Caco-2 (cell line): ENCODE results near the gene ADD3. TPM values are rescaled to one million over a fixed set of nuclear protein-coding genes. Genes with fewer than 3 reads are reported as not detected.

Source experiments
- BruUV-seq: library from RNA; stranded (reverse); fragments of 400-500 nt; replicated peaks from 2 replicates; lab custom pipeline; 2021; lab: Mats Ljungman, UMichigan
- CTCF ChIA-PET: fragments of 300-600 bp; sonication (Branson Sonifier 250); formaldehyde crosslinking; loops from one replicate; lab custom pipeline; 2022; ENCODE audit warnings: antibody characterized with exemption; lab: Charles Lee
- POLR2A ChIA-PET: fragments of 300-600 bp; sonication (Branson Sonifier 250); formaldehyde crosslinking; loops from one replicate; lab custom pipeline; 2022; ENCODE audit warnings: antibody characterized with exemption; lab: Charles Lee
- DNase-seq, 2 experiments: peaks; one replicate each; pipeline versions ENCODE4 v3.0.0 to v3.0.0-alpha.2; 2020 to 2022
- H3K27me3 ChIP-seq: replicated peaks from 2 replicates; pipeline ENCODE4 v1.6.0; 2011; ENCODE audit warnings: low read length; ENCODE audit not compliant: control insufficient read depth, insufficient read depth
- H3K36me3 ChIP-seq: 2 replicates; pipeline ENCODE4 v1.5.1; 2011; ENCODE audit warnings: low read length; ENCODE audit not compliant: control insufficient read depth, insufficient read depth
- H3K4me1 ChIP-seq: fragments of 250-450 bp; sonication (Bioruptor Pico); 2 replicates; pipeline ENCODE4 v1.5.1; 2020; ENCODE audit warnings: mild to moderate bottlenecking
- H3K4me3 ChIP-seq: 2 replicates; pipeline ENCODE4 v1.5.1; 2011; ENCODE audit warnings: low read depth, mild to moderate bottlenecking, control low read depth, low read length
- H3K9me3 ChIP-seq: fragments of 250-450 bp; sonication (Bioruptor Pico); 2 replicates; pipeline ENCODE4 v1.5.1; 2020; ENCODE audit warnings: mild to moderate bottlenecking, moderate library complexity
- H3K27ac Mint-ChIP-seq: one replicate; pipeline ENCODE4 v1.8.0; 2022; ENCODE audit warnings: mixed read lengths; ENCODE audit not compliant: unreplicated experiment
- H3K27me3 Mint-ChIP-seq: one replicate; pipeline ENCODE4 v1.8.0; 2022; ENCODE audit warnings: mixed read lengths; ENCODE audit not compliant: insufficient read depth, unreplicated experiment
- H3K36me3 Mint-ChIP-seq: one replicate; pipeline ENCODE4 v1.8.0; 2022; ENCODE audit warnings: mild to moderate bottlenecking, mixed read lengths; ENCODE audit not compliant: insufficient read depth, unreplicated experiment
- H3K4me1 Mint-ChIP-seq: one replicate; pipeline ENCODE4 v1.8.0; 2022; ENCODE audit warnings: low read depth, mixed read lengths; ENCODE audit not compliant: unreplicated experiment
- H3K4me3 Mint-ChIP-seq: one replicate; pipeline ENCODE4 v1.8.0; 2022; ENCODE audit warnings: mild to moderate bottlenecking, moderate library complexity, mixed read lengths; ENCODE audit not compliant: unreplicated experiment
- H3K9me3 Mint-ChIP-seq: one replicate; pipeline ENCODE4 v1.8.0; 2022; ENCODE audit warnings: mixed read lengths; ENCODE audit not compliant: unreplicated experiment
- intact Hi-C: fragments of 100-400 bp; cut with micrococcal nuclease; formaldehyde crosslinking; loops from one replicate; pipeline ENCODE4 v1.10.0; 2022; ENCODE audit not compliant: unreplicated experiment
- total RNA-seq: library from RNA; stranded (reverse); gene quantifications from 2 replicates; pipeline ENCODE4 v1.2.3, GENCODE V29; 2022
- TF ChIP-seq, protein P1 (sequence below), 2 experiments: fragments of 200-600 bp in 1 of 2; IDR thresholded peaks; 1 replicate in 1 of 2; 2 replicates in 1 of 2; pipeline versions ENCODE4 v1.5.1 to v1.8.0; 2011 to 2022; ENCODE audit warnings: antibody characterized with exemption in 1 of 2, control low read depth in 1 of 2, inconsistent platforms in 1 of 2, low read depth in 1 of 2, low read length in 1 of 2, mild to moderate bottlenecking in 1 of 2, moderate library complexity in 1 of 2; ENCODE audit not compliant: insufficient read depth in 1 of 2, severe bottlenecking in 1 of 2, unreplicated experiment in 1 of 2

The ADD3 gene
- total RNA-seq, 1 experiment from 2014 or later, result 264 TPM

DNA sequence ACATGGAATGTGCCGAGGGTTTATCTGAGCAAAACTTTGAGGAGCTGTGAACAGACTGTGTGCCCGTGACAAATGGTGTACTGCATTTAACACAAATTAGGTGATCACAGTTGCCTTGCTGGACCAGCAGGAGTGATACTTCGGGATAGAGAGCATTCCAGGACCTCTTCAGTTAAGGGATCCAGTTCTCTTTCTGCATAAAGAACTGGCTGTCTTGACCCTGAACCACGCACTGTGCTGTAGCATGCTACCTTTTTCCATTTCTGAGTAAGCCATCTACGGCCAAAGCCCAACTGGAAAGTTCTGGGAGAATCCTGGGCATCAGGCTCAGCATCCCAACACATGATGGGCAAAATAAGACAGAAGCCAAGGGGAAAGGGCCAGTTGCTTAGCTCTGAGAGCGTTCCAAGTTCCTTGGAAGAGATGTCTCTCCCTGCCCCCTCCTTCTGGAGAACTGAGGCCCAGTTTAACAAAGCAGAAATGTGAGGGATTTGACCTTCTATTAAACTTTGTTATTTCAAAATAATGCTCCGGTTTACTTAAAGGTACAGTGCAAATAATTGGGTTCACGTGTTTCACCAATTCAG lies 37.9 kb upstream of the ADD3 start:
- Mint-ChIP-seq H3K36me3 (no peaks in the 10 kb centered on the region), H3K4me3 (no peak overlapping the region), H3K27me3 (no peaks in the 10 kb centered on the region), H3K9me3 (peaks cover 9% of the 10 kb centered on the region), H3K27ac (no peak overlapping the region), H3K4me1 (peaks cover 26% of the 10 kb centered on the region)
- intact Hi-C loops, result loop anchor here (5.0 kb wide), 1 partner anchor 43 kb away; no protein-coding TSS in a partner anchor
- peaks cover 47% of the 10 kb centered on the region for H3K4me1 ChIP-seq
- no peaks in the 10 kb centered on the region for H3K36me3 ChIP-seq
- TF ChIP-seq, protein P1, sequence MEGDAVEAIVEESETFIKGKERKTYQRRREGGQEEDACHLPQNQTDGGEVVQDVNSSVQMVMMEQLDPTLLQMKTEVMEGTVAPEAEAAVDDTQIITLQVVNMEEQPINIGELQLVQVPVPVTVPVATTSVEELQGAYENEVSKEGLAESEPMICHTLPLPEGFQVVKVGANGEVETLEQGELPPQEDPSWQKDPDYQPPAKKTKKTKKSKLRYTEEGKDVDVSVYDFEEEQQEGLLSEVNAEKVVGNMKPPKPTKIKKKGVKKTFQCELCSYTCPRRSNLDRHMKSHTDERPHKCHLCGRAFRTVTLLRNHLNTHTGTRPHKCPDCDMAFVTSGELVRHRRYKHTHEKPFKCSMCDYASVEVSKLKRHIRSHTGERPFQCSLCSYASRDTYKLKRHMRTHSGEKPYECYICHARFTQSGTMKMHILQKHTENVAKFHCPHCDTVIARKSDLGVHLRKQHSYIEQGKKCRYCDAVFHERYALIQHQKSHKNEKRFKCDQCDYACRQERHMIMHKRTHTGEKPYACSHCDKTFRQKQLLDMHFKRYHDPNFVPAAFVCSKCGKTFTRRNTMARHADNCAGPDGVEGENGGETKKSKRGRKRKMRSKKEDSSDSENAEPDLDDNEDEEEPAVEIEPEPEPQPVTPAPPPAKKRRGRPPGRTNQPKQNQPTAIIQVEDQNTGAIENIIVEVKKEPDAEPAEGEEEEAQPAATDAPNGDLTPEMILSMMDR (IDR thresholded peaks at IDR 0.05; ENCODE audit: insufficient read depth in 1 of 2, low read depth in 1 of 2, low read length in 1 of 2, severe bottlenecking in 1 of 2, unreplicated experiment in 1 of 2), result no peak
- no peaks in the 10 kb centered on the region for H3K27me3 ChIP-seq
- no peak overlapping the region for H3K4me3 ChIP-seq
- no peaks in the 10 kb centered on the region for H3K9me3 ChIP-seq
- no peak for DNase-seq
- ChIA-PET POLR2A (no interaction called here), CTCF (interaction anchor here (0.9 kb wide), 1 partner anchor 85 kb away, joined by 3 read pairs; no protein-coding TSS in a partner anchor)
- no TSS peak for BruUV-seq

DNA sequence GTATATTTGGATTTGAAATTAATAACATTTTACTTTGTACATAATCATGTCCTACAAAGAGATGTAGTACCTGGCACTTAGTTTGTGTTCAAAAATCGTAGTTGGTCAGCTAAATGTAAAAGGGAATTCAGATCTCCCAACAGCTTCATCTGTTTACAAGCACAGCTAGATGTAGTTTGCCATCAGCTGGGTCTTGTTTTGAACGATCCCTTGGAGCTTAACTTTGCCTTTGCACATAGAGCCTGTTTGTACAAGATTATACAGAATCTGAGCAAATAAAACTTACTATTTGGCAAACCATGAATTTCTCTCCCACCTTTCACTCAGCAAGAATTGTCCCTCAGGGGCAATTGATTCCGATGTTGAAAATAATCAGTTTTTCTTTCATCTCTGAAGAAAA lies 36.1 kb upstream of the ADD3 start:
- H3K4me1 Mint-ChIP-seq, result peaks cover 34% of the 10 kb centered on the region

DNA sequence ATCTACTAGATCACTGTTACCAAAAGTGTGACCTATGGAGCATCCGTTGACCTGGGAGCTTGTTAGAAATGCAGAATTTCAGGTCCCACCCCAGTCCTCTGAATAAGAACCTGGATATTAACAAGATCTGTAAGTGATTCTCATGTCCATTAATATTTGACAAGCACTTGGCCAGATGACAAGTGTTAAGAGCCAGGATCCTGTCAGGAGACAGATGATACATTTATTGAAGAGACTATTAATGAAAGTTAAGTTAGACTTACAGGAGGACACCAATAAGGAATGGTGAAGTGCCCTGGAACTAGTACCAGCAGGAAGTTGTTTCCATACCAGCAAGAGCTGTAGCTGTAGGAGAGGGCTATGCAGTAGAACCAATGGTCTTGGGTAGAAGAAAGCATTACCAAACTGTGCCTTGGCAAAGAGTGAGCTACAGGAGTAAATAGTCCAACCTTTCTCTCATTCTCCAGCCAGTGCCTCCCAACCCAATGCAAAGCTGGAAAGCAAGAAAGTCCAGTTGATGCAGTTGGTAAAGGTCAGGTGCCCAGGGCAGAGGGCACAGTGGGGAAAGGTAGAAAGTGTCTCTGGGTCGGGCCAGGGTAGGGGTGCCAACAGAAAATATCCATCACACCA lies 35.3 kb upstream of the ADD3 start:
- intact Hi-C loops, result no loop called here
- TF ChIP-seq, protein P1 (IDR thresholded peaks at IDR 0.05; ENCODE audit: insufficient read depth in 1 of 2, low read depth in 1 of 2, low read length in 1 of 2, severe bottlenecking in 1 of 2, unreplicated experiment in 1 of 2), result no peak
- H3K27me3 ChIP-seq, result no peaks in the 10 kb centered on the region
- no peak overlapping the region for H3K4me3 ChIP-seq
- Mint-ChIP-seq H3K27me3 (no peaks in the 10 kb centered on the region), H3K4me3 (no peak overlapping the region), H3K27ac (no peak overlapping the region), H3K36me3 (peaks cover 5% of the 10 kb centered on the region), H3K4me1 (peaks cover 42% of the 10 kb centered on the region), H3K9me3 (peaks cover 9% of the 10 kb centered on the region)
- H3K9me3 ChIP-seq, result no peaks in the 10 kb centered on the region
- CTCF ChIA-PET, result no interaction called here
- BruUV-seq, result no TSS peak
- DNase-seq, result no peak
- H3K4me1 ChIP-seq, result peaks cover 57% of the 10 kb centered on the region
- no peaks in the 10 kb centered on the region for H3K36me3 ChIP-seq
- POLR2A ChIA-PET, result no interaction called here

More for the DNA sequence above, 36.1 kb upstream of the ADD3 start:
- peaks cover 58% of the 10 kb centered on the region for H3K4me1 ChIP-seq
- Mint-ChIP-seq H3K36me3 (no peaks in the 10 kb centered on the region), H3K27ac (no peak overlapping the region), H3K27me3 (no peaks in the 10 kb centered on the region), H3K4me3 (no peak overlapping the region), H3K9me3 (peaks cover 9% of the 10 kb centered on the region)
- H3K36me3 ChIP-seq, result no peaks in the 10 kb centered on the region
- no TSS peak for BruUV-seq
- no peak overlapping the region for H3K4me3 ChIP-seq
- TF ChIP-seq, protein P1 (IDR thresholded peaks at IDR 0.05; ENCODE audit: insufficient read depth in 1 of 2, low read depth in 1 of 2, low read length in 1 of 2, severe bottlenecking in 1 of 2, unreplicated experiment in 1 of 2), result no peak
- DNase-seq, result no peak
- ChIA-PET CTCF (interaction anchor here (0.5 kb wide), 1 partner anchor 516 kb away, joined by 3 read pairs; no protein-coding TSS in a partner anchor), POLR2A (no interaction called here)
- intact Hi-C loops, result no loop called here
- H3K27me3 ChIP-seq, result no peaks in the 10 kb centered on the region
- no peaks in the 10 kb centered on the region for H3K9me3 ChIP-seq
